ENCODE measurements around the gene GPRIN3.

DNA sequence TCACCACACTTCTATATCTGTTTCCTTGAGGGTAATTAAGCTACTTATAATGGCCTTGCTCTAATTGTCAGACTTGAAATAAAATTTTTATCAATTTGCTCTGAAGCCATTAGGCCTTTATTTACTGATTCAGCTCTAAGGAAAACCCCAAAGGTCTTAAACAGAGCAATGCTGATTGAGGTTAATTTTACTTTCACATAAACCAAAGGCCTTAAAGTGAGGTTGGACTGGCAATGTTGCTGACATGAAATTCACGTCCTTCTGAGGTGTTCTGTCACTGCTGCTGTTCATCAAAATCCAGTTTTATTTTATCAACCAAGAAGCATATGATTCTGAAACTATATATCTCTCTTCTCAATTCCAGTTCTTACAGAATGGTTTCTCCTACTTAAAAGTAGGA lies 21.7 kb upstream of the GPRIN3 start:
- no peak for TF ChIP-seq POLR2A (IDR thresholded peaks at IDR 0.05)
- TF ChIP-seq, protein P1, sequence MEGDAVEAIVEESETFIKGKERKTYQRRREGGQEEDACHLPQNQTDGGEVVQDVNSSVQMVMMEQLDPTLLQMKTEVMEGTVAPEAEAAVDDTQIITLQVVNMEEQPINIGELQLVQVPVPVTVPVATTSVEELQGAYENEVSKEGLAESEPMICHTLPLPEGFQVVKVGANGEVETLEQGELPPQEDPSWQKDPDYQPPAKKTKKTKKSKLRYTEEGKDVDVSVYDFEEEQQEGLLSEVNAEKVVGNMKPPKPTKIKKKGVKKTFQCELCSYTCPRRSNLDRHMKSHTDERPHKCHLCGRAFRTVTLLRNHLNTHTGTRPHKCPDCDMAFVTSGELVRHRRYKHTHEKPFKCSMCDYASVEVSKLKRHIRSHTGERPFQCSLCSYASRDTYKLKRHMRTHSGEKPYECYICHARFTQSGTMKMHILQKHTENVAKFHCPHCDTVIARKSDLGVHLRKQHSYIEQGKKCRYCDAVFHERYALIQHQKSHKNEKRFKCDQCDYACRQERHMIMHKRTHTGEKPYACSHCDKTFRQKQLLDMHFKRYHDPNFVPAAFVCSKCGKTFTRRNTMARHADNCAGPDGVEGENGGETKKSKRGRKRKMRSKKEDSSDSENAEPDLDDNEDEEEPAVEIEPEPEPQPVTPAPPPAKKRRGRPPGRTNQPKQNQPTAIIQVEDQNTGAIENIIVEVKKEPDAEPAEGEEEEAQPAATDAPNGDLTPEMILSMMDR (IDR thresholded peaks at IDR 0.05): no peak

Measured in testis (tissue), 2 donors.